ENCODE results near the gene APH1A. TPM values are rescaled to one million over a fixed set of nuclear protein-coding genes. Genes with fewer than 3 reads are reported as not detected.
A peak's percentile ranks its signal among the peaks of the same experiment; 100 is the strongest.

APH1A gene
- total and polyA plus RNA-seq, 2 of the 13 experiments (the other 11 are each of a cell fraction or from before 2014, with no cell fraction given), result 114 to 130 TPM

DNA sequence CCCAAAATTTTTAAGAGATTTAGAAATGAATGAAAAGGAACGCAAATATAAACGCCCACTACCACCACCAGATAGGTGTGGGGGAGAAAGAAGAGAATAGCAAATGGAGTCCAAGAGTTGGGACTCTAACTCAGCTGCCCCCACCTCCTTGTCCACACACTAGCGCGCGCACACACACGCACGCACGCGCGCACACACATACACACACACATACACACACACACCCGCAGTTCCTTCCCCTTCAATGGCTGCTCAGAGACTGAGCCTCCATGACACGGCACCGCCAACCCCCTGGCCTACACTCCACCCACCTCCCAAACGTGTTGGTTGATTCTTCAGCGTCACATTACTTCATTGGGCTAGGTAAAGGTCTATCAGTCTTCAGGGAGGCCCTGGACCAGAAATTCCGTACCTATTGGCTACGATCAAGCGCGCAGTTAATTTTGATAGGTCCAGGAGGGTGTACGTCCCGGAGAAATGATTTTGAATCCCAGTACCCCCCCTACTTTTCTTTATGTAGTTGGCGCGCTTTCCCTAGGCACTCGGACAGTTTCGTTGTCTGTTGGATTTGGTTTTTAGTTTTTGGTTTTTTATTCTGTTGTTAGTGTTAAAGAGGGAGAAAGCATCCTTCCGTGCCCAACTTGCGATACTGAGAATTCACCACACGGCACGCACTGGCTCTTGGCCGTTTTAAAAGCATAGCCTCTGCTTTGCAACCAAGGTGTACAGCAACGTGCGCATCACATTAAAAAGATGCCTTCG, 32.8 kb downstream of the APH1A start, which contains the start of gene ANP32E (continued):
- TF ChIP-seq THRA (CRISPR knock-in tag; IDR thresholded peaks at IDR 0.05; ENCODE audit: borderline replicate concordance), result no peak
- TF ChIP-seq ZNF383 (CRISPR knock-in tag; IDR thresholded peaks at IDR 0.05; ENCODE audit: borderline replicate concordance), result no peak
- TF ChIP-seq ZNF841 (CRISPR knock-in tag; IDR thresholded peaks at IDR 0.05; ENCODE audit: borderline replicate concordance), result peak; percentile 89
- TF ChIP-seq HOXA5 (CRISPR knock-in tag; IDR thresholded peaks at IDR 0.05), result peak; percentile 83; the same call in 1 of the 2 replicates
- TF ChIP-seq, protein P1, sequence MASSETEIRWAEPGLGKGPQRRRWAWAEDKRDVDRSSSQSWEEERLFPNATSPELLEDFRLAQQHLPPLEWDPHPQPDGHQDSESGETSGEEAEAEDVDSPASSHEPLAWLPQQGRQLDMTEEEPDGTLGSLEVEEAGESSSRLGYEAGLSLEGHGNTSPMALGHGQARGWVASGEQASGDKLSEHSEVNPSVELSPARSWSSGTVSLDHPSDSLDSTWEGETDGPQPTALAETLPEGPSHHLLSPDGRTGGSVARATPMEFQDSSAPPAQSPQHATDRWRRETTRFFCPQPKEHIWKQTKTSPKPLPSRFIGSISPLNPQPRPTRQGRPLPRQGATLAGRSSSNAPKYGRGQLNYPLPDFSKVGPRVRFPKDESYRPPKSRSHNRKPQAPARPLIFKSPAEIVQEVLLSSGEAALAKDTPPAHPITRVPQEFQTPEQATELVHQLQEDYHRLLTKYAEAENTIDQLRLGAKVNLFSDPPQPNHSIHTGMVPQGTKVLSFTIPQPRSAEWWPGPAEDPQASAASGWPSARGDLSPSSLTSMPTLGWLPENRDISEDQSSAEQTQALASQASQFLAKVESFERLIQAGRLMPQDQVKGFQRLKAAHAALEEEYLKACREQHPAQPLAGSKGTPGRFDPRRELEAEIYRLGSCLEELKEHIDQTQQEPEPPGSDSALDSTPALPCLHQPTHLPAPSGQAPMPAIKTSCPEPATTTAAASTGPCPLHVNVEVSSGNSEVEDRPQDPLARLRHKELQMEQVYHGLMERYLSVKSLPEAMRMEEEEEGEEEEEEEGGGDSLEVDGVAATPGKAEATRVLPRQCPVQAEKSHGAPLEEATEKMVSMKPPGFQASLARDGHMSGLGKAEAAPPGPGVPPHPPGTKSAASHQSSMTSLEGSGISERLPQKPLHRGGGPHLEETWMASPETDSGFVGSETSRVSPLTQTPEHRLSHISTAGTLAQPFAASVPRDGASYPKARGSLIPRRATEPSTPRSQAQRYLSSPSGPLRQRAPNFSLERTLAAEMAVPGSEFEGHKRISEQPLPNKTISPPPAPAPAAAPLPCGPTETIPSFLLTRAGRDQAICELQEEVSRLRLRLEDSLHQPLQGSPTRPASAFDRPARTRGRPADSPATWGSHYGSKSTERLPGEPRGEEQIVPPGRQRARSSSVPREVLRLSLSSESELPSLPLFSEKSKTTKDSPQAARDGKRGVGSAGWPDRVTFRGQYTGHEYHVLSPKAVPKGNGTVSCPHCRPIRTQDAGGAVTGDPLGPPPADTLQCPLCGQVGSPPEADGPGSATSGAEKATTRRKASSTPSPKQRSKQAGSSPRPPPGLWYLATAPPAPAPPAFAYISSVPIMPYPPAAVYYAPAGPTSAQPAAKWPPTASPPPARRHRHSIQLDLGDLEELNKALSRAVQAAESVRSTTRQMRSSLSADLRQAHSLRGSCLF (CRISPR knock-in tag; IDR thresholded peaks at IDR 0.05; ENCODE audit: borderline replicate concordance), result 0 out of 2 replicates have a peak, but pooled peaks have one; percentile 49

Data from HepG2 (cell line).